Kidney (tissue), 14 donors: ENCODE results near the gene CACNG1. TPM values are rescaled to one million over a fixed set of nuclear protein-coding genes. Genes with fewer than 3 reads are reported as not detected.
A peak's percentile ranks its signal among the peaks of the same experiment; 100 is the strongest.

Source experiments
- DNase-seq, 5 donors: peaks; one replicate each; pipeline ENCODE4 v3.0.0-alpha.2; 2013 to 2020
- FAIRE-seq: peaks from 2 replicates; lab custom pipeline; 2012; peaks lifted over from hg19 to GRCh38; lab: Jason Lieb, UNC
- H3K27ac ChIP-seq, 2 donors: one replicate each; pipeline ENCODE4 v1.7.0; 2013; ENCODE audit warnings: low read depth in 2 of 2, low read length in 2 of 2, inconsistent platforms in 1 of 2
- H3K27me3 ChIP-seq: one replicate; pipeline ENCODE4 v1.7.1; 2013; ENCODE audit warnings: low read length, inconsistent platforms; ENCODE audit not compliant: control insufficient read depth, insufficient read depth
- H3K36me3 ChIP-seq, 3 donors: one replicate each; pipeline versions ENCODE4 v1.7.0 to v1.7.1; 2013; ENCODE audit warnings: low read length in 3 of 3, control low read depth in 1 of 3, inconsistent platforms in 1 of 3; ENCODE audit not compliant: insufficient read depth in 3 of 3, control insufficient read depth in 2 of 3
- H3K4me1 ChIP-seq, 3 donors: one replicate each; pipeline versions ENCODE4 v1.7.0 to v1.7.1; 2013; ENCODE audit warnings: low read length in 3 of 3, inconsistent platforms in 1 of 3, low read depth in 1 of 3; ENCODE audit not compliant: control insufficient read depth in 2 of 3, insufficient read depth in 2 of 3
- H3K4me3 ChIP-seq, 3 donors: one replicate each; pipeline versions ENCODE4 v1.7.0 to v1.8.1; 2013; ENCODE audit warnings: low read length in 3 of 3, control low read depth in 1 of 3, inconsistent platforms in 1 of 3
- H3K9ac ChIP-seq, 3 donors: one replicate each; pipeline versions ENCODE4 v1.7.0 to v1.7.1; 2013; ENCODE audit warnings: low read length in 3 of 3, control low read depth in 1 of 3, inconsistent platforms in 1 of 3
- H3K9me3 ChIP-seq, 3 donors: one replicate each; pipeline versions ENCODE4 v1.7.0 to v1.7.1; 2013; ENCODE audit warnings: low read length in 3 of 3, control low read depth in 1 of 3, inconsistent platforms in 1 of 3; ENCODE audit not compliant: control insufficient read depth in 2 of 3, insufficient read depth in 1 of 3
- intact Hi-C: fragments of 100-400 bp; cut with DNase I; formaldehyde crosslinking; loops from one replicate; pipeline ENCODE4 v1.11.1; 2022
- polyA plus RNA-seq: library from polyadenylated mRNA; stranded (reverse); fragments of 350-450 nt; fragmentation: Illumina TruSeq; extraction: RNeasy Lipid Tissue Mini Kit (QIAGEN cat#74804); gene quantifications from one replicate; pipeline ENCODE4 v1.2.3, GENCODE V29; 2014; ENCODE audit warnings: low read depth, low replicate concordance; ENCODE audit not compliant: insufficient read depth
- total RNA-seq: library from RNA; stranded (reverse); fragmentation: NEBNext Ultra II Directional; extraction: Animal tissue kit (Norgen Biotek cat#: 25700); gene quantifications from one replicate; pipeline ENCODE4 v1.2.1, GENCODE V29; 2021
- TF ChIP-seq, protein P1 (sequence below): IDR thresholded peaks from 3 replicates; pipeline ENCODE4 v1.5.1; 2012; ENCODE audit warnings: mild to moderate bottlenecking, moderate library complexity, borderline replicate concordance; ENCODE audit not compliant: insufficient read depth; ENCODE audit errors: extremely low read depth
- donor health status: control.
- donor health status: control.
- donor health status: control.
- donor health status: control.
- donor health status: control.
- donor health status: DM: yes; HTN: yes; CAD: no.
- donor health status: Normal renal cell carcinoma (clear cell type).

CACNG1 gene
- total and polyA plus RNA-seq, 2 donors from 2014 or later, result not detected

DNA sequence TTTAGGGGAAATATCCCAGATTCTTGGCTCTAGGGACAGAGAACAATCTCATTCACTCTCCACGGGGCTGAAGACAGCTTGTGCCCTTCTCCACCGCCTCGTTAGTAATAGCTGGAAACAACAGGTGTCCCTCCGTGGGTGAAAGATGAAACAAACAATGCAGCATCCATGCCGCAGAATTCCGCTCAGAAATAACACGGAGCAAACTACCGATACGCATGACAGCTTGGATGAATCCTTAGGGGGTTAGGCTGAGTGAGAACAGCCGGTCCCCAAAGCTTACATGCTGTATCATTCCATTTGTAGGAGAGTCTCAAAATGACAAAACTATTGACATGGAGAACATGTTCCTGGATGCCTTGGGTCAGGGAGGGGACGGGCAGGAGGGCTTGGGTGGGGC lies 29.4 kb upstream of the CACNG1 start:
- Histone ChIP-seq H3K4me1 (no peaks in the 10 kb centered on the region), H3K4me3 (no peak overlapping the region), H3K36me3 (no peaks in the 10 kb centered on the region), H3K9ac (no peak overlapping the region), H3K27ac (no peak overlapping the region), H3K27me3 (no peaks in the 10 kb centered on the region), H3K9me3 (no peaks in the 10 kb centered on the region)
- DNase-seq (no peak), FAIRE-seq (no peak)
- intact Hi-C loops, result no loop called here
- TF ChIP-seq, protein P1, sequence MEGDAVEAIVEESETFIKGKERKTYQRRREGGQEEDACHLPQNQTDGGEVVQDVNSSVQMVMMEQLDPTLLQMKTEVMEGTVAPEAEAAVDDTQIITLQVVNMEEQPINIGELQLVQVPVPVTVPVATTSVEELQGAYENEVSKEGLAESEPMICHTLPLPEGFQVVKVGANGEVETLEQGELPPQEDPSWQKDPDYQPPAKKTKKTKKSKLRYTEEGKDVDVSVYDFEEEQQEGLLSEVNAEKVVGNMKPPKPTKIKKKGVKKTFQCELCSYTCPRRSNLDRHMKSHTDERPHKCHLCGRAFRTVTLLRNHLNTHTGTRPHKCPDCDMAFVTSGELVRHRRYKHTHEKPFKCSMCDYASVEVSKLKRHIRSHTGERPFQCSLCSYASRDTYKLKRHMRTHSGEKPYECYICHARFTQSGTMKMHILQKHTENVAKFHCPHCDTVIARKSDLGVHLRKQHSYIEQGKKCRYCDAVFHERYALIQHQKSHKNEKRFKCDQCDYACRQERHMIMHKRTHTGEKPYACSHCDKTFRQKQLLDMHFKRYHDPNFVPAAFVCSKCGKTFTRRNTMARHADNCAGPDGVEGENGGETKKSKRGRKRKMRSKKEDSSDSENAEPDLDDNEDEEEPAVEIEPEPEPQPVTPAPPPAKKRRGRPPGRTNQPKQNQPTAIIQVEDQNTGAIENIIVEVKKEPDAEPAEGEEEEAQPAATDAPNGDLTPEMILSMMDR, result no peak

- H3K36me3 ChIP-seq, result no peaks in the 10 kb centered on the region
- no peak for FAIRE-seq
- DNase-seq, result no peak
- H3K4me3 ChIP-seq, result no peak overlapping the region
- H3K9me3 ChIP-seq, result no peaks in the 10 kb centered on the region
- H3K27ac ChIP-seq, result no peak overlapping the region
- H3K9ac ChIP-seq, result no peak overlapping the region
- TF ChIP-seq, protein P1, result no peak
- H3K27me3 ChIP-seq, result no peaks in the 10 kb centered on the region
- intact Hi-C loops, result no loop called here
- no peaks in the 10 kb centered on the region for H3K4me1 ChIP-seq
Observed at GRCh38 chr17:67016039-67016762, 28.2 kb upstream of the CACNG1 start.

DNA sequence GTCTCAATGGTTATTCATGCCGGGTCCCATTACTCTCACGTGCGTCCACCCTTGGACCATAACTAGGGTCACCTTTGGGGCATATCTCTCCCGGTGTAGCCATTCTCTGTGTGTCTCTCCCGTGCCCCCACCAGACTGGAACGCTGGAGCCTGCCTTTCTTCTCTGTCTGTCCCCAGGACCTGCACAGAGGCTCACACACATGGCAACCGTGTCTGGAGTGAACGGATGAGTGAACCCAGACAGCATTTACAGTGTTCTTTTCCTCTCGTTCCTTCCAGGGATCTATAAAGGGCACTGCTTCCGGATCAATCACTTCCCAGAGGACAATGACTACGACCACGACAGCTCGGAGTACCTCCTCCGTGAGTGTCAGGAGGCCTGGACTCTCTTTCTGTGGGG lies 26.4 kb upstream of the CACNG1 start:
- TF ChIP-seq, protein P1, result no peak
- no peaks in the 10 kb centered on the region for H3K9me3 ChIP-seq
- no peak overlapping the region for H3K9ac ChIP-seq
- no peaks in the 10 kb centered on the region for H3K36me3 ChIP-seq
- no peaks in the 10 kb centered on the region for H3K4me1 ChIP-seq
- no peak overlapping the region for H3K4me3 ChIP-seq
- H3K27me3 ChIP-seq, result no peaks in the 10 kb centered on the region
- peak in 3 of 5 donors; percentile 5 to 15 (median 13) for DNase-seq
- FAIRE-seq, result no peak
- no peak overlapping the region for H3K27ac ChIP-seq
- intact Hi-C loops, result no loop called here
